HCT116 (cell line): ENCODE results near the gene ETS2. TPM values are rescaled to one million over a fixed set of nuclear protein-coding genes. Genes with fewer than 3 reads are reported as not detected.

Experiments
- ATAC-seq: fragments of 200-7000 bp; cut with Tn5 transposase; 2 replicates; pipeline ENCODE4 v1.9.1; 2020; ENCODE audit warnings: mild to moderate bottlenecking, moderate library complexity
- BruUV-seq: library from RNA; stranded (reverse); fragments of 400-500 nt; replicated peaks from 2 replicates; lab custom pipeline; 2021; lab: Mats Ljungman, UMichigan
- CTCF ChIA-PET: fragments of 300-600 bp; sonication (Branson Sonifier 250); formaldehyde crosslinking; loops from one replicate; lab custom pipeline; 2021; ENCODE audit warnings: antibody characterized with exemption; lab: Charles Lee
- POLR2A ChIA-PET: fragments of 300-600, 350-600 bp; sonication (Branson Sonifier 250); formaldehyde crosslinking; loops from one replicate; lab custom pipeline; 2021; ENCODE audit warnings: antibody characterized with exemption; lab: Charles Lee
- RAD21 ChIA-PET, 2 experiments: fragments of 300-600 bp; sonication (Branson Sonifier 250); formaldehyde crosslinking; loops; one replicate each; lab custom pipeline; 2023; ENCODE audit warnings: low total read pairs in 2 of 2; ENCODE audit not compliant: uncharacterized antibody in 2 of 2, unreplicated experiment in 2 of 2, low non-redundant PET in 1 of 2; lab: Charles Lee
- DNase-seq: peaks from one replicate; pipeline ENCODE4 v3.0.0-alpha.2; 2010; ENCODE audit warnings: low read depth, low spot score
- H2AFZ ChIP-seq: fragments of 200-600 bp; shearing (Covaris generic), sonication (generic); 2 replicates; pipeline ENCODE4 v1.6.1; 2017; ENCODE audit warnings: low read depth, mixed run types, mixed read lengths, antibody characterized with exemption, low read length; ENCODE audit not compliant: poor library complexity, severe bottlenecking
- H3K27ac ChIP-seq: 2 replicates; pipeline ENCODE4 v1.5.1; 2012; ENCODE audit warnings: low read depth, low read length
- H3K27me3 ChIP-seq: fragments of 200-600 bp; sonication (generic); 2 replicates; pipeline ENCODE4 v1.6.1; 2016; ENCODE audit warnings: mixed run types, low read length, mixed read lengths; ENCODE audit not compliant: insufficient read depth
- H3K36me3 ChIP-seq, 2 experiments: fragments of 200-500 bp in 1 of 2; fragments of 200-600 bp in 1 of 2; sonication (Bioruptor generic) in 1 of 2; sonication (generic) in 1 of 2; 2 replicates each; pipeline versions ENCODE4 v1.5.1 to v1.6.1; 2014 to 2016; ENCODE audit warnings: low read length in 2 of 2, inconsistent platforms in 1 of 2, mixed read lengths in 1 of 2, mixed run types in 1 of 2; ENCODE audit not compliant: insufficient read depth in 2 of 2, control insufficient read depth in 1 of 2
- H3K4me1 ChIP-seq, 2 experiments: fragments of 200-600 bp in 1 of 2; sonication (generic) in 1 of 2; 2 replicates each; pipeline versions ENCODE4 v1.5.1 to v1.6.1; 2012 to 2017; ENCODE audit warnings: low read length in 2 of 2, inconsistent platforms in 1 of 2, mild to moderate bottlenecking in 1 of 2, mixed read lengths in 1 of 2, mixed run types in 1 of 2, moderate library complexity in 1 of 2; ENCODE audit not compliant: insufficient read depth in 2 of 2, control insufficient read depth in 1 of 2
- H3K4me2 ChIP-seq: fragments of 200-600 bp; sonication (generic); 2 replicates; pipeline ENCODE4 v1.6.1; 2017; ENCODE audit warnings: mixed run types, low read length, mixed read lengths
- H3K4me3 ChIP-seq, 2 experiments: fragments of 200-600 bp in 1 of 2; sonication (generic) in 1 of 2; replicated peaks in 1 of 2; 2 replicates each; pipeline ENCODE4 v1.5.1; 2011 to 2016; ENCODE audit warnings: low read length in 2 of 2, control low read depth in 1 of 2, low read depth in 1 of 2, mild to moderate bottlenecking in 1 of 2, mixed read lengths in 1 of 2, mixed run types in 1 of 2
- H3K79me2 ChIP-seq: fragments of 200-600 bp; sonication (generic); 2 replicates; pipeline ENCODE4 v1.6.1; 2017; ENCODE audit warnings: mild to moderate bottlenecking, mixed run types, low read length, moderate library complexity, mixed read lengths; ENCODE audit not compliant: insufficient read depth
- H3K9ac ChIP-seq: fragments of 200-600 bp; sonication (generic); 2 replicates; pipeline ENCODE4 v1.6.1; 2016; ENCODE audit warnings: low read length, mixed read lengths
- H3K9me2 ChIP-seq: fragments of 200-600 bp; sonication (generic), shearing (Covaris generic); 2 replicates; pipeline ENCODE4 v1.6.1; 2017; ENCODE audit warnings: mixed run types, mild to moderate bottlenecking, moderate library complexity; ENCODE audit not compliant: insufficient read depth
- H3K9me3 ChIP-seq, 2 experiments: fragments of 200-500 bp in 1 of 2; fragments of 200-600 bp in 1 of 2; sonication (Bioruptor generic) in 1 of 2; sonication (generic) in 1 of 2; 2 replicates each; pipeline ENCODE4 v1.6.1; 2014 to 2017; ENCODE audit warnings: low read length in 2 of 2, mixed read lengths in 2 of 2, inconsistent platforms in 1 of 2, low read depth in 1 of 2, mild to moderate bottlenecking in 1 of 2, mixed run types in 1 of 2, moderate library complexity in 1 of 2; ENCODE audit not compliant: control insufficient read depth in 1 of 2, insufficient read depth in 1 of 2
- H4K20me1 ChIP-seq: fragments of 200-600 bp; sonication (generic), shearing (Covaris generic); 2 replicates; pipeline ENCODE4 v1.6.1; 2017; ENCODE audit warnings: mixed run types, mild to moderate bottlenecking, moderate library complexity; ENCODE audit not compliant: insufficient read depth
- CBX3 ChIP-seq: IDR thresholded peaks from 2 replicates; pipeline ENCODE4 v1.6.1; 2012; ENCODE audit warnings: low read depth
- CTCF ChIP-seq, 3 experiments: fragments of 200-600 bp in 1 of 3; sonication (generic) in 1 of 3; IDR thresholded peaks in 2 of 3; conservative IDR thresholded peaks in 1 of 3; 2 replicates each; pipeline ENCODE4 v1.5.1; 2012 to 2017; ENCODE audit warnings: low read depth in 2 of 3, low read length in 2 of 3, antibody characterized with exemption in 1 of 3, borderline replicate concordance in 1 of 3, control low read depth in 1 of 3, mild to moderate bottlenecking in 1 of 3, mixed read lengths in 1 of 3, mixed run types in 1 of 3, moderate library complexity in 1 of 3; ENCODE audit not compliant: insufficient read depth in 1 of 3
- EGR1 ChIP-seq: IDR thresholded peaks from 2 replicates; pipeline ENCODE4 v1.6.1; 2012; ENCODE audit warnings: low read depth
- ELF1 ChIP-seq: IDR thresholded peaks from 2 replicates; pipeline ENCODE4 v1.6.1; 2012; ENCODE audit warnings: low read depth, borderline replicate concordance
- EZH2phosphoT487 ChIP-seq: fragments of 200-600 bp; IDR thresholded peaks from 2 replicates; pipeline ENCODE4 v1.6.1; 2018; ENCODE audit warnings: antibody characterized with exemption, borderline replicate concordance
- FOSL1 ChIP-seq: IDR thresholded peaks from 2 replicates; pipeline ENCODE4 v1.6.1; 2012; ENCODE audit warnings: low read depth
- JUND ChIP-seq: IDR thresholded peaks from 2 replicates; pipeline ENCODE4 v1.6.1; 2012
- POLR2A ChIP-seq: IDR thresholded peaks from 2 replicates; pipeline ENCODE4 v1.7.0; 2011; ENCODE audit warnings: borderline replicate concordance; ENCODE audit not compliant: insufficient read depth, insufficient read length; ENCODE audit errors: extremely low read depth
- POLR2AphosphoS5 ChIP-seq: IDR thresholded peaks from 2 replicates; pipeline ENCODE4 v1.6.1; 2011; ENCODE audit warnings: mild to moderate bottlenecking, low read depth, low read length, moderate library complexity
- SIN3A ChIP-seq: IDR thresholded peaks from 2 replicates; pipeline ENCODE4 v1.6.1; 2012; ENCODE audit warnings: low read depth
- SP1 ChIP-seq: IDR thresholded peaks from 2 replicates; pipeline ENCODE4 v1.6.1; 2012; ENCODE audit warnings: low read depth
- SRF ChIP-seq: IDR thresholded peaks from 2 replicates; pipeline ENCODE4 v1.6.1; 2012; ENCODE audit warnings: low read depth
- YY1 ChIP-seq: IDR thresholded peaks from 2 replicates; pipeline ENCODE4 v1.6.1; 2011; ENCODE audit warnings: low read length, low read depth, moderate library complexity, mild to moderate bottlenecking; ENCODE audit not compliant: insufficient replicate concordance; ENCODE audit errors: extremely low read depth
- ZBTB33 ChIP-seq: IDR thresholded peaks from 2 replicates; pipeline ENCODE4 v1.6.1; 2011; ENCODE audit warnings: mild to moderate bottlenecking, low read length, moderate library complexity; ENCODE audit not compliant: insufficient replicate concordance; ENCODE audit errors: extremely low read depth
- ZFX ChIP-seq: fragments of 450-650 bp; IDR thresholded peaks from 2 replicates; pipeline ENCODE4 v1.6.1; 2017
- ZNF274 ChIP-seq: fragments of 200-500 bp; sonication (Bioruptor generic); IDR thresholded peaks from 2 replicates; pipeline ENCODE4 v1.6.1; 2014; ENCODE audit warnings: mild to moderate bottlenecking, low read depth, low read length, inconsistent platforms
- intact Hi-C: fragments of 100-400 bp; cut with micrococcal nuclease; formaldehyde crosslinking; loops from 2 replicates; pipeline ENCODE4 v1.10.0; 2022
- total RNA-seq: library from RNA; stranded (reverse); gene quantifications from one replicate; pipeline ENCODE4 v1.2.1, GENCODE V29; 2021; ENCODE audit not compliant: unreplicated experiment
- TF ChIP-seq, protein P1 (sequence below): IDR thresholded peaks from 2 replicates; pipeline ENCODE4 v1.6.1; 2012
- TF ChIP-seq, protein P2 (sequence below): IDR thresholded peaks from 2 replicates; pipeline ENCODE4 v1.6.1; 2012; ENCODE audit warnings: low read depth
- TF ChIP-seq, protein P3 (sequence below): IDR thresholded peaks from 2 replicates; pipeline ENCODE4 v1.6.1; 2012

ETS2 gene
- total RNA-seq, 1 experiment from 2014 or later = 32.9 TPM

- no peaks in the 10 kb centered on the region for H3K9me2 ChIP-seq
- H2AFZ ChIP-seq = no peak overlapping the region
- intact Hi-C loops = loop anchor here (5.0 kb wide), 1 partner anchor 213 kb away; no protein-coding TSS in a partner anchor
- no peaks in the 10 kb centered on the region for H3K9me3 ChIP-seq
- no peaks in the 10 kb centered on the region for H3K27me3 ChIP-seq
- H3K9ac ChIP-seq = no peak overlapping the region
- peaks cover 34 to 40% of the 10 kb centered on the region in 2 experiments for H3K36me3 ChIP-seq
- H3K27ac ChIP-seq = no peak overlapping the region
- no peak for DNase-seq
- ChIA-PET CTCF (no interaction called here), RAD21 (interaction anchor here (0.5 to 0.8 kb wide), 3 partner anchors 52 to 273 kb away, joined by 3 to 5 read pairs (median 4); no protein-coding TSS in a partner anchor), POLR2A (interaction anchor here (1.1 to 1.6 kb wide), 3 partner anchors 11 to 96 kb away, joined by 3 to 4 read pairs (median 3); no protein-coding TSS in a partner anchor)
- no TSS peak for BruUV-seq
- H3K4me2 ChIP-seq = no peak overlapping the region
- H3K79me2 ChIP-seq = peaks cover 81% of the 10 kb centered on the region
- ATAC-seq = no peak
- H3K4me1 ChIP-seq = peaks cover 11 to 30% of the 10 kb centered on the region in 2 experiments; a peak in 3 of 4 replicates
- H3K4me3 ChIP-seq = no peak overlapping the region
- H4K20me1 ChIP-seq = no peaks in the 10 kb centered on the region
- TF ChIP-seq POLR2AphosphoS5 = no peak
- TF ChIP-seq ZBTB33 = no peak
- TF ChIP-seq ZFX = no peak
- no peak for TF ChIP-seq ELF1
- TF ChIP-seq EGR1 = no peak
- TF ChIP-seq CTCF (IDR thresholded peaks at IDR 0.05 in 2 of 3, conservative IDR thresholded peaks at IDR 0.05 in 1 of 3; ENCODE audit: borderline replicate concordance in 1 of 3, insufficient read depth in 1 of 3, low read depth in 2 of 3, low read length in 2 of 3) = no peak
- TF ChIP-seq EZH2phosphoT487 = no peak
- TF ChIP-seq YY1 = no peak
- no peak for TF ChIP-seq ZNF274
- TF ChIP-seq JUND = no peak
- TF ChIP-seq, protein P1, sequence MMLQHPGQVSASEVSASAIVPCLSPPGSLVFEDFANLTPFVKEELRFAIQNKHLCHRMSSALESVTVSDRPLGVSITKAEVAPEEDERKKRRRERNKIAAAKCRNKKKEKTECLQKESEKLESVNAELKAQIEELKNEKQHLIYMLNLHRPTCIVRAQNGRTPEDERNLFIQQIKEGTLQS = no peak
- no peak for TF ChIP-seq SRF
- TF ChIP-seq, protein P2, sequence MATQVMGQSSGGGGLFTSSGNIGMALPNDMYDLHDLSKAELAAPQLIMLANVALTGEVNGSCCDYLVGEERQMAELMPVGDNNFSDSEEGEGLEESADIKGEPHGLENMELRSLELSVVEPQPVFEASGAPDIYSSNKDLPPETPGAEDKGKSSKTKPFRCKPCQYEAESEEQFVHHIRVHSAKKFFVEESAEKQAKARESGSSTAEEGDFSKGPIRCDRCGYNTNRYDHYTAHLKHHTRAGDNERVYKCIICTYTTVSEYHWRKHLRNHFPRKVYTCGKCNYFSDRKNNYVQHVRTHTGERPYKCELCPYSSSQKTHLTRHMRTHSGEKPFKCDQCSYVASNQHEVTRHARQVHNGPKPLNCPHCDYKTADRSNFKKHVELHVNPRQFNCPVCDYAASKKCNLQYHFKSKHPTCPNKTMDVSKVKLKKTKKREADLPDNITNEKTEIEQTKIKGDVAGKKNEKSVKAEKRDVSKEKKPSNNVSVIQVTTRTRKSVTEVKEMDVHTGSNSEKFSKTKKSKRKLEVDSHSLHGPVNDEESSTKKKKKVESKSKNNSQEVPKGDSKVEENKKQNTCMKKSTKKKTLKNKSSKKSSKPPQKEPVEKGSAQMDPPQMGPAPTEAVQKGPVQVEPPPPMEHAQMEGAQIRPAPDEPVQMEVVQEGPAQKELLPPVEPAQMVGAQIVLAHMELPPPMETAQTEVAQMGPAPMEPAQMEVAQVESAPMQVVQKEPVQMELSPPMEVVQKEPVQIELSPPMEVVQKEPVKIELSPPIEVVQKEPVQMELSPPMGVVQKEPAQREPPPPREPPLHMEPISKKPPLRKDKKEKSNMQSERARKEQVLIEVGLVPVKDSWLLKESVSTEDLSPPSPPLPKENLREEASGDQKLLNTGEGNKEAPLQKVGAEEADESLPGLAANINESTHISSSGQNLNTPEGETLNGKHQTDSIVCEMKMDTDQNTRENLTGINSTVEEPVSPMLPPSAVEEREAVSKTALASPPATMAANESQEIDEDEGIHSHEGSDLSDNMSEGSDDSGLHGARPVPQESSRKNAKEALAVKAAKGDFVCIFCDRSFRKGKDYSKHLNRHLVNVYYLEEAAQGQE = no peak
- no peak for TF ChIP-seq SIN3A
- TF ChIP-seq CBX3 = no peak
- no peak for TF ChIP-seq FOSL1
- TF ChIP-seq, protein P3, sequence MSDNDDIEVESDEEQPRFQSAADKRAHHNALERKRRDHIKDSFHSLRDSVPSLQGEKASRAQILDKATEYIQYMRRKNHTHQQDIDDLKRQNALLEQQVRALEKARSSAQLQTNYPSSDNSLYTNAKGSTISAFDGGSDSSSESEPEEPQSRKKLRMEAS = no peak
- TF ChIP-seq SP1 = no peak
- no peak for TF ChIP-seq POLR2A
Measured at GRCh38 chr21:38809198-38809878, 3.6 kb downstream of the ETS2 start.
